GM18867 (cell line): ENCODE data around the gene ISYNA1.

Source experiments
- ATAC-seq: cut with Tn5 transposase; IDR thresholded peaks from one replicate; pipeline ENCODE4 v1.9.1; 2021; ENCODE audit warnings: mild to moderate bottlenecking, moderate library complexity; ENCODE audit not compliant: unreplicated experiment

Gene ISYNA1

GRCh38 chr19:18437491-18438330 is at the start of gene ISYNA1:
ISYNA1 (minus strand) TSS chr19:18438133; CDS start chr19:18437979, 154 bp downstream.
- no peak for ATAC-seq

DNA sequence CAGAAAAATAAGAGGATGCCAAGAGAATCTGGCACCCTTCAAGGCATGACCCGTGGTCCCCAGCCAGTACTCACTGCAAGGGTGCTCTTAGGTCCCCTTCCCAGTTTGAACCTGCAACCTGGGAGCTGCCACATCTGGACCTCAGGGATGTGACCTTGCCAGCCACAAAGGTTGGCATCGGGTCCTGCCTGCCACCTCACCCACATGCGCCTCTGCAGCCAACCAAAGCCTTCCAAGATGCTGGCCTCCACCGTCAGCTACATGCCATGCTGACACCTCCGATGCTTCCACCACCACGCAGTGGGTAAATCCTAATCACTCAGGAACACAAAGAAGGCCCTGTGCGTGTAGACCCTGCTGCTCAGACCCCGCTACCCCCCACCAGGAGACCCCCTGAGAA is 48.8 kb upstream of the ISYNA1 start:
- no peak for ATAC-seq

DNA sequence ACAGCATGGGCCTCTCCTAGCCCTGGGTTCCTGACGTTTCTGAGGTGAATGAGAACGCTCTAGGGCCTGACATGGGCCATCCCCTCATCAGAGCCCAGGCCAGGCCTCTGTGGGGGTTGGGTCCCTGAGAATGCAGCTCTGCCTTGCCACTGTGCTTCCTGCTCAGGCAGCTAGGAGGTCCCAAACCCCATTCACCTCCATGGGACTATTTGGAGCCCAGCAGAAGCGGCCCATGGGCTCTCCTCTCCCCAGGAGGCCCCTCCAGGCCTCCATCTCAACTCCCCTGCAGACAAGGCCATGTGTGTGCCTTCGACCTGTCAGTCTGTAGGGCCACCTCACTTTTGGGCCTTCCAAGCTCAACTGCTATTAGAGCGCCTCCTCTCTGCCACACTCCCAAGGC is 47.1 kb upstream of the ISYNA1 start:
- ATAC-seq: no peak

- ATAC-seq: no peak
Observed at GRCh38 chr19:18483119-18483890, 45.4 kb upstream of the ISYNA1 start.

- no peak for ATAC-seq
Observed at GRCh38 chr19:18481505-18482222, 43.7 kb upstream of the ISYNA1 start.

DNA sequence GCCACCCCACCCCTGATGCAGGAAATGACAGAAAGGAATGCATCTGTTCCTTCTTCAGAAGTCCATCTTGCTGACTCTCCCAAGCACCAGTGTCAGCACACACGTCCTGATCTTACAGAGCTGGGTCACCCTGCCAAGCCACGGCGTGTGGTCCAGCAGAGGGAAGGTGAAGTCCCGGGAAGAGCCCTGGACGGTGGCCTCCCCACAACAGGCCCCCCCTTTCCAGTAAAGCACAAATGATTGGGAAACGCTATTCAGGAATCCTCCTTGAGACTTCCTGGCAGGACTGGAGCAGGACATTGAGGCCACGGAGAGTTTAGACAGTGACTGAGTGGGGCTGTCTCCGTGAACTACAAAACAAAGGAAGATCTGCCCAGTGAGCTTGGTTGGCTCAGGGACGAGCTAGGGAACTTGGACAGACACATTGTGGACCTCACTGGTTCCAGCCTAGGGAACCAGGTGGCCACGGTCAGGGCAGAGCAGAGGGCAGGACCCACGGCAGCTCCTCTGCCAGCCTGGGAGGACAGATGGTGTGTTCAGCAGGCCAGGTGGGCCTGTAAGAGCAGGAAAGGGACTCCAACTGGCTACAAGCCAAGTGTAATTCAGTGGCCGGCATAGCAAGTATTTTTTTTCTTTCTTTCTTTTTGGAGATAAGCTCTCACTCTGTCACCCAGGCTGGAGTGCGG is 42.2 kb upstream of the ISYNA1 start:
- ATAC-seq: no peak

GRCh38 chr19:18478545-18479311 is 40.8 kb upstream of the ISYNA1 start:
- no peak for ATAC-seq

- no peak for ATAC-seq
Observed at GRCh38 chr19:18477974-18478373, 40.0 kb upstream of the ISYNA1 start.

- no peak for ATAC-seq
Observed at GRCh38 chr19:18477042-18477779, 39.3 kb upstream of the ISYNA1 start.

GRCh38 chr19:18476507-18477041 is 38.6 kb upstream of the ISYNA1 start:
- ATAC-seq: no peak

DNA sequence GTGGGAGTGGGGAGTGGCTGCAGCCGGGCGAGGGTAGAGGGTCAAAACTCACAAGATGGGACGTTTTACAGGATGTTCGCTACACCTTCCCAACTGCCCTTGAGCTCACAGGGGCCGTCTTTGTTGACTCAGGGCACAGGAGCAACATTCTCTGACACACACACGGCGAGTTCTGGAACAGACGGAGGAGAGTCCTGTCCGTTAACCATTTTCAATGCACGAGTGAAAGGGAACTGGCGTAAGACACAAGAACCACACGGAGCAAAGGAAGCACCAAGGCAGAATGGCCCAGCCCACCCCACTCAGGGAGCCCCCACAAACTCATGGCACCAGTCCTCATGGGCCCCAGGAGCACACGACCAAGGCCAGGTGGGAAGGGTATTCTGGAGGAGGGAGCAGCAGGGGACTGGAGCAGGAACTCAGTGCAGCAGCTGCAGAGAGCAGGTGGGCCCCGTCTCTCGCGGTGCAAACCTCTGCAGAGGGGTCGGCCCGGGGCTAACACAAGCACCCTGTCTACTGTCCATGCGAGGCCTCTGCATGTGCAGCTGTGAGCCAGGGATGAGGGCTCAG is 37.9 kb upstream of the ISYNA1 start:
- no peak for ATAC-seq

DNA sequence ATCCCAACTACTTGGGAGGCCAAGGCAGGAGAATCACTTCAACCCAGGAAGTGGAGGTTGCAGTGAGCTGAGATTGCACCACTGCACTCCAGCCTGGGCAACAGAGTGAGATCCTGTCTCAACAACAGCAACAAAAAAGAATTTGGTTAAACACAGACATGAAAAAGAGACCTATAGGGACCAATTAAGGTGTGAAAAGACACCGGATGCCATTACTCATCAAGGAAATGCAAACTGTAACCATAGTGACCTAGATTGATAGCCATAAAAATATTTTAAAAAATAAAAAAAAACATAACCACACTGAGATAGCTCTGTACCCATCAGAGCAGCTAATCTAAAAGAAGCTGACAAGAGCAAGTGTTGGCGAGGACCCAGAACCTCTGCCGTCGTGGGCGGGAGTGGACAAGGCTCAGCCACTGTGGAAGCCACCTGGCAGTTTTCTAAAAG is 37.1 kb upstream of the ISYNA1 start:
- ATAC-seq: no peak

GRCh38 chr19:18474366-18474887 is 36.5 kb upstream of the ISYNA1 start:
- no peak for ATAC-seq

DNA sequence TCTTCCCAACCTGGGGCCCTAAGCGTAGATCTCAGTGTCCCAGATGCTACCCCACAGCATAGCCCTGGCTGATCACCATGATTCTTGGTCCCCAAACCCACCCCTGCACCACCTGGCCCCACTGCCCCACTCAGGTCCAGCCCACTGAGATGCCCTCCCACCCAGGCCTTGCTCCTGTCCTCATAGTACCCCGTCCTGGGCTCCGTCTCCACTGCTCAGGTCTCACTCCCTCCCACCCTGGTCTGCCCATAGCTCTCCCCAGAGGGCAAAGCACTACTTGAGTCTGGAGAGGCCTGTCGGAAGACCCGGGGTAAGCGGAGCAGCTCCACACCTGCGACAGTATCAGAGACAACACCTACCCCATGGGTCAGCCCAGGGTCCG is 35.8 kb upstream of the ISYNA1 start:
- no peak for ATAC-seq

DNA sequence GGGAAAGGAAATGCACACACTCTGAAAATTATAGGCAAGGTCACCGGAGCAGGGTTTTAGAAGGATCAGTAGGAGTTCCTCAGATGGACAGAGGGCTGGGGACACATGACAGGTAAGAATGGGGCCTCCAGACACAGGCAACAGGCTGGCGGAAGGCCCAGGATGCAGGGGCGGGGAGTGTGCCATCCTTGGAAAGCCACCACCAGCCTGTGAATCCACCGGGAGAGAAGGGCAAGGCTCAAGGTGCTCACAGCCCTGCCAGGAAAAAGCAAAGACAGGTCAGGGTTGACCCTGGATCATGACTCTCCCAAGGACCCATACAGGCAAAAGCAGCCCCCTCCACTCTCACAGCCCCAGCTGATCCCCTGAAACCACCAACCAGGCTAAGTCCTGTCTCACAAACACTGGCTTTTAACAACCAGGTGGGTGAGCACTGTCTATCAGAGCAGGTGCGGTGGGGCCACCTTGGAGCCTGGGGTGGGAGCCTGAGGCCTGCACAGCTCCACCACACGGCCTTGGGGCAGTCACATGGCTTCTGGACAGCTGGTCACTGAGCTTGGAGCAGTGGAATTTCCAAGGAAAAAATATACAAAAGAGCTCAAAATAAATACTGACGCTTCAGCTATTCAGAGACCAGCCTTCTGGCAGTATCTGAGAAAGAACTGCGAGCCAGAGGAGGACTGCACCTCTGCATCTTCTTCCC is 35.2 kb upstream of the ISYNA1 start:
- no peak for ATAC-seq

DNA sequence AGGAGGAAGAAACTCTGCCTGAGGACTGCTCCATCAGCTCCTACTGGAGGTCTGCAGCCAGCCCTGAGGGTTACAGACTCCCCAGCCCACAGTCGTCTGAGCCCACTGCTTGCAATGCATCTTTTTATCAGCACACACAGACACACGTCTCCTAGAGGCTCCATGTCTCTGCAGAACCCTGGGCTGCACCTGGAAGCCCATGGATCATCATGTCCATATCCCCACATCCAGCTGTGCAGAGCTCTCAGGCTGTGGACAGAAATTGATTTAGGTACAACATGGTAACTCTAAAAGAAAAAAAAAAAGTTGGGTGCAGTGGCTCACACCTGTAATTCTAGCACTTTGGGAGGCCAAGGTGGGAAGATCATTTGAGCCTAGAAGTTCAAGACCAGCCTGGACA is 32.9 kb upstream of the ISYNA1 start:
- ATAC-seq: no peak

DNA sequence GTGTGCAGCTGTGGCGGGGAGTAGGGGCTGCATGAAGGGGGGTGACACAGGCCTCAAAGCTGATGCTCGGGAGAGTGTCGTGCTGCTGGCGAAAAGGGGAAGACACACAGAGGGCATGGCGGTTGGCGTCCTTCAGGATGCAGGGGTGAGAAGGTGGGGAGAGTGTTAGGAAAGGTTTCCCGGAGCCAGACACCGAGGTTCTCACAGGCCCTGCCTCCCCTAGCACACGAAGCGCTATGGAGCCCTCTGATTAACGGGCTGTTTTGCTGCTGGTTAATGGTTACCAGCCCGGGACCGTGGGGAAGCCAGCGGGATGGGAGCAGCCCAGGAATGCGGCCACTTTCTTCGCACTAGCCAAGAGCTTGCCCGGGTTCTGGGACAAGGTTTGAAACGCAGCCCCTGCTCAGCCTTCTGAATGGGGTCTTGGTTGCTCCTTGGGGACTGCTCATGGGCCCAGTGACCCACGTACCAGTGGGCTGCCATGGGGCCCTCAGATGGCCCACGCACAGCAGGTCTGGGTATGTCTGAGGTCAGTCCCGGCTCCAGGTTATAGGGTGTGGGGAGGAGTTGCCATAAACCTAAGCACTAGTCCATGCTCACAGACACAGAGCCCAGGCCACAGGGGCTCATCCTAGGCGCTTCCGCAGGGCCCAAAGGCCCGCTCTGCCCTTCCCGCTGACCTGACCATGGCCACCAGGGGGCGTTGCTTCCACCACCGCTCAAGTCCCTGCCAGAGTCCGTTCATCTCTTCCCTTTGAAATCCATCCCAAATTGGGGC is 31.3 kb upstream of the ISYNA1 start:
- ATAC-seq: no peak
